ENCODE results near the gene GMPR2.

The GMPR2 gene

DNA sequence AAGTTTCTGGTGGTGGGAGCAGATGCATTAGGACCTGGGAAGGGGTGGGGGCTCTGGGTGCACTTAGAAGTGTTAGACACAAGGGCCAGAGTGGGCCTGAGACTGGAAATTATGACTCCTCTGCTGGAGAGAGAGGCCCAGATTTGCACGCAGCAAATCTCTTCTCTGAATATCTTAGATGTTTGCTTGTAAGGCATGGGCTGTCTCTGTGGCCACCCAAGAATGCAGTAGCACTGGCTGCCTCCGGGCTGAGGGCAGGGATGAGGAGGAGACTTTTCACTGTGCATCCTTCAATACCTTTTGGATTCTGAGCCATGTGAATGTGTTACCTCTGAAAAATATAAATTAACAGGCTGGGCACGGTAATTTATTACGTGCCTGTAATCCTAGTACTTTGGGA, 52.6 kb downstream of the GMPR2 start:
- Histone ChIP-seq H3K27me3 (ENCODE audit: low read length) (no peaks in the 10 kb centered on the region), H3K4me3 (ENCODE audit: insufficient read depth, low read length, poor library complexity, severe bottlenecking) (no peak overlapping the region), H3K27ac (ENCODE audit: low read depth, low read length) (no peak overlapping the region), H3F3A (ENCODE audit: insufficient read depth) (no peaks in the 10 kb centered on the region), H3K79me2 (ENCODE audit: insufficient read depth, low read length) (no peaks in the 10 kb centered on the region), H3K36me3 (ENCODE audit: low read length) (no peaks in the 10 kb centered on the region), H3K9me3 (ENCODE audit: insufficient read depth, low read length) (no peaks in the 10 kb centered on the region), H3K9ac (ENCODE audit: low read length) (no peak overlapping the region), H4K20me1 (ENCODE audit: low read depth, low read length) (no peaks in the 10 kb centered on the region), H2AFZ (ENCODE audit: low read depth, low read length, severe bottlenecking) (no peak overlapping the region), H3K9me2 (replicated peaks; ENCODE audit: insufficient read depth, low read length) (no peaks in the 10 kb centered on the region), H3K4me2 (ENCODE audit: low read depth, low read length, poor library complexity, severe bottlenecking) (no peak overlapping the region)
- TF ChIP-seq EZH2phosphoT487 (conservative IDR thresholded peaks at IDR 0.05; ENCODE audit: low read length), result no peak
- TF ChIP-seq, protein P1, sequence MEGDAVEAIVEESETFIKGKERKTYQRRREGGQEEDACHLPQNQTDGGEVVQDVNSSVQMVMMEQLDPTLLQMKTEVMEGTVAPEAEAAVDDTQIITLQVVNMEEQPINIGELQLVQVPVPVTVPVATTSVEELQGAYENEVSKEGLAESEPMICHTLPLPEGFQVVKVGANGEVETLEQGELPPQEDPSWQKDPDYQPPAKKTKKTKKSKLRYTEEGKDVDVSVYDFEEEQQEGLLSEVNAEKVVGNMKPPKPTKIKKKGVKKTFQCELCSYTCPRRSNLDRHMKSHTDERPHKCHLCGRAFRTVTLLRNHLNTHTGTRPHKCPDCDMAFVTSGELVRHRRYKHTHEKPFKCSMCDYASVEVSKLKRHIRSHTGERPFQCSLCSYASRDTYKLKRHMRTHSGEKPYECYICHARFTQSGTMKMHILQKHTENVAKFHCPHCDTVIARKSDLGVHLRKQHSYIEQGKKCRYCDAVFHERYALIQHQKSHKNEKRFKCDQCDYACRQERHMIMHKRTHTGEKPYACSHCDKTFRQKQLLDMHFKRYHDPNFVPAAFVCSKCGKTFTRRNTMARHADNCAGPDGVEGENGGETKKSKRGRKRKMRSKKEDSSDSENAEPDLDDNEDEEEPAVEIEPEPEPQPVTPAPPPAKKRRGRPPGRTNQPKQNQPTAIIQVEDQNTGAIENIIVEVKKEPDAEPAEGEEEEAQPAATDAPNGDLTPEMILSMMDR (IDR thresholded peaks at IDR 0.05; ENCODE audit: insufficient read depth, low read length, poor library complexity, severe bottlenecking), result no peak

DNA sequence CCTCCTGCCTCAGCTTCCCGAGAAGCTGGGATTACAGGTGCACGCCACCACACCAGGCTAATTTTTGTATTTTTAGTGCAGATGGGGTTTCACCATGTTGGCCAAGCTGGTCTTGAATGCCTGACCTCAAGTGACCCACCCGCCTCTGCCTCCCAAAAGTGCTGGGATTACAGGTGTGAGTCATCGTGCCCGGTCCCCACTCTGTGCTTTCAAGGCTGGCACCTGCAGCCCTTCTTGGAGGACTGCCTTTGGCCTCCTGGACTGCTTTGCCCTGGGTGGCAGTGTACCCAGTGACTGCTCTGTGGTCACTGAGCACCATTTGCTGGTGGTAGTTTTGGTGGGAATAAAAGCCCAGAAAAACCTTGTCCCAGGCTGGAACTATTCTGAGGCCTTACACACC, 54.3 kb downstream of the GMPR2 start:
- TF ChIP-seq, protein P1 (IDR thresholded peaks at IDR 0.05; ENCODE audit: insufficient read depth, low read length, poor library complexity, severe bottlenecking), result no peak
- no peak for TF ChIP-seq EZH2phosphoT487 (conservative IDR thresholded peaks at IDR 0.05; ENCODE audit: low read length)
- Histone ChIP-seq H3K79me2 (ENCODE audit: insufficient read depth, low read length) (no peaks in the 10 kb centered on the region), H3K9me3 (ENCODE audit: insufficient read depth, low read length) (no peaks in the 10 kb centered on the region), H3K27ac (ENCODE audit: low read depth, low read length) (no peak overlapping the region), H3K36me3 (ENCODE audit: low read length) (no peaks in the 10 kb centered on the region), H3K9me2 (replicated peaks; ENCODE audit: insufficient read depth, low read length) (no peaks in the 10 kb centered on the region), H4K20me1 (ENCODE audit: low read depth, low read length) (no peaks in the 10 kb centered on the region), H3K9ac (ENCODE audit: low read length) (no peak overlapping the region), H2AFZ (ENCODE audit: low read depth, low read length, severe bottlenecking) (no peak overlapping the region), H3K4me3 (ENCODE audit: insufficient read depth, low read length, poor library complexity, severe bottlenecking) (no peak overlapping the region), H3F3A (ENCODE audit: insufficient read depth) (no peaks in the 10 kb centered on the region), H3K4me2 (ENCODE audit: low read depth, low read length, poor library complexity, severe bottlenecking) (no peak overlapping the region), H3K27me3 (ENCODE audit: low read length) (no peaks in the 10 kb centered on the region)
